Activated CD4-positive, CD25-positive, alpha-beta regulatory T cell treated with anti-CD3 and anti-CD28 coated beads, Interleukin-2, amount 50 U/mL, for 16 hours (primary cell): ENCODE measurements around the gene MAP2K5.

Source experiments
- DNase-seq: peaks from one replicate; pipeline ENCODE4 v3.0.0-alpha.2; 2020; ENCODE audit warnings: low read depth, low spot score

MAP2K5 gene

DNA sequence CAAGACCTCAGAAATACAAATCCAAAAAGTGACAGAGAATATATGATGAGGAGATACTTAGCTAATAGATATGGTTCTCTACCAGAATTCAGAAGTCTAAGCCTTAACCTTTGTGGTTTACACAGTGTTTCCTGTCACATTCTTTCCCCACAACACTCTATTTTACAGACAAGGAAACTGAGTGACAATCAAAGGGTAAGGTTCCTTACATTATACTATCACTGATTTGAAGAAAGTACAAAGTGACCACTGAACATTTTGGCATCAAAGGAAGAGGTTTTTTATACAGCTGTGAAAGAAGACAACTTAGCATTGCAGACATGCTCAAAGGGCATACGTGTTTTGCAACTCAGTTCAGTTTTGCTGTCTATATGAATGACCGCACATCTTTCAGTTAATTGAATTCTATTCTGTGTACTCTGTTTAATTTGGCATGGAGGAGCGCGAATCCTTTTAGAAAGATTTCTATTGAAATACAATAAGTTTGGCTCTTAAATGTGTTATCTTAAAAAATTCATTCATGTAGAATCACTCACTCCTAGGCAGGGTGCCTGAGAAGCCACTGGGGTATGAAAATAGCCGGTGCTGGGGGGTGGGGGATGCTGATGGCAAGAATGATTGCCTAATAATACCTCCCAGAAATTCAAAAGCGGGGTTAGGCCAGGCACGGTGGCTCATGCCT lies 216.3 kb downstream of the MAP2K5 start:
- DNase-seq: no peak

DNA sequence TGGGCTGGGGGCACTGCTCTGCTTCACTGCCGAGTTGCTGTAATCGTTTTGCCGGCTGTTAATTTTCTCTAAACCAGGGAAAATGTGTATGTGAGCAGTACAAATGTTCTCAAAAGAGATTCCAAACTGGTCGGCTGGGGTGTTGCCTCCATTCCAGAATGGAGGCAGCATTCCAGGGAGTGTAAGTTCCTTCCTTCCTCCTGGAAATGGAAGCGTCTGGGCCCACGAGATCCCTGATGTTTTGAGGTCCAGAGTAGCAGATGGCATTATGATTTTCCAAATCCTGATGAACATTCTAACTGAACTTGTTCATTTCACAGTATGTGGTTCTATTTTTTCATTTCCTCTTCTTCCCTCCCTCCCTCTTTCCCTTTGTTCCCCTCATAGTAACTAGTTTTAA lies 218.4 kb downstream of the MAP2K5 start:
- DNase-seq: no peak

GRCh38 chr15:67761343-67761742 lies 218.8 kb downstream of the MAP2K5 start:
- no peak for DNase-seq

GRCh38 chr15:67762610-67763368 lies 220.3 kb downstream of the MAP2K5 start:
- DNase-seq: no peak

- no peak for DNase-seq
Measured at GRCh38 chr15:67765701-67766100, 223.2 kb downstream of the MAP2K5 start.

GRCh38 chr15:67766968-67767367 lies 224.5 kb downstream of the MAP2K5 start:
- DNase-seq: no peak

GRCh38 chr15:67768313-67768977 lies 225.9 kb downstream of the MAP2K5 start:
- DNase-seq: no peak

DNA sequence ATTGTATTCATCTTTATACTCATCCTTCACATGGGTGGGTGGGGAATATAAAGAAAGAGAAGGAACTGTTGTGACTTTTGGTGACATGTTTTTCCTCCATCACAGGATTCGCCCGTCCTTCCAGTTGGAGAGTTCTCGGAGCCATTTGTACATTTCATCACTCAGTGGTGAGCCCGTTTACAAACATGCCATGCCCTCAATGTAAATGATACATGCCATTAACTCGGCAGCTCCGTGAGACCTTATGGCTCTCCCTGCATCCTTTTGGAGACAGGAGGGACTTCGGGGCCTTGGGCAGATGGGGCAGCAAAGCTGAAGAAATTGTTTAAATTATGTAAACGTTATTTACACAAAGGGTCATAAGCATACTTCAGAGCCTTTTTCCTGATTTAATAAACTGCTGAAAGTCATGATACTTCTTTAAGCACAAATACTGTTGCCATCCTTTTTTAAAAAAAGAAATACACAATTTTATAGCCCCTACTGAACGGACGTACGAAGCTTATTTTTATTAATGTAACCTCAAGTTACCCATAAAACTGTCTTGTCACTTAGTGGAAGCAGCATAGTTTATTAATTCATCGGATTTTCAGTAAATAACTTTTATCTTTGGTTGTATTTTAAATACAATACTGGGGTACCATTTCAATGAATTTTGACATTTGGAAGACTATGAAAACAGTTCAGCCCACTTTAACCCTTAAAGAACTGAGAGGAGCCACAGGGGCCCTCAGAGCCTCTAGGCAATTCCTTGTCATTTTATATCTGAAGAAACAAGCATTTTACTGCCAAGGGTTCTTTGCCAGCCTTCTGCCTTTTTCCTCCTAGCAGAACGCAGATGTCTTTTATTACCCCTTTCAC lies 227.2 kb downstream of the MAP2K5 start:
- no peak for DNase-seq

GRCh38 chr15:67770358-67770628 lies 227.8 kb downstream of the MAP2K5 start:
- DNase-seq: no peak

GRCh38 chr15:67771189-67771800 lies 228.8 kb downstream of the MAP2K5 start:
- no peak for DNase-seq

DNA sequence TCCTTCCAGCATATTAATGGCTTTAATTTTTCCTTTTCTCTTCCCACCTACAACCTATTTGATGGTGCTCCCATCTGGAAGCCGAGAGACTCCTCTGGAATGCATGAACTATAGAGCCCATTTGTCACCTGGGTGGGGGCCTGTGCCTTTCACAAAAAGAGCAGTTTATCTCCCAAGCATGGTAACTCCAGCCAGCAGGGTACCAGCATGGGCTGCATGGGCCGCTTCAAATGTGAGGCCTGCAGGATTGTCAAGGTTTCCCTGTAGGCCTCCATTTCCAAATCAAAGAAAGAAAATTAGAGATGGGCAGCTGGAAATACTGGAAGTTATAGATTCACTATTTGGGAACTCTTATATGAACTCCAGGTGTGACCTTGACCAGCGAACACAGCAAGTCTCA lies 232.1 kb downstream of the MAP2K5 start:
- DNase-seq: no peak

GRCh38 chr15:67775250-67775649 lies 232.7 kb downstream of the MAP2K5 start:
- DNase-seq: no peak

- DNase-seq: no peak
Measured at GRCh38 chr15:67775998-67776397, 233.5 kb downstream of the MAP2K5 start.

- DNase-seq: no peak
Measured at GRCh38 chr15:67776600-67776999, 234.1 kb downstream of the MAP2K5 start.

DNA sequence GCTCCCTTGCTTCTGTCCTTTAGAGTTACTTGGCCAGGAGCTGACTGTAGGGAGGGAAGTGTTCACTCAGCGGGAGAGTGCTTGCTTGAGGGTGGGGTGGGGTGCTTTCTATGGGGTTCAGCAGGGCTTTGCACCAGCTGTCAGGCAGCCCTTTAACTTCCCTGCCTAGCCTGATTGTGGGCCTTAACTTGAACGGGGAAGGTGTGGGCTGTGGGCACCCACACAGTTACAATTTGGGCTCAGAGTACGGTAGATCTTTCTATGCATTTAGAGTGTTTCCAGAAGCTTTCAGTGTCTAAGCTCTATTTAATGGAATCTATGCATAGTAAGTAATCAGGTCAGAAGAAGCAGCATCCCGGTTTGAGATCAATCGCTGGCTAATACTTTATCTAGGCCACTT lies 234.6 kb downstream of the MAP2K5 start:
- no peak for DNase-seq

- no peak for DNase-seq
Measured at GRCh38 chr15:67777773-67778172, 235.3 kb downstream of the MAP2K5 start.

- DNase-seq: no peak
Measured at GRCh38 chr15:67778968-67779548, 236.6 kb downstream of the MAP2K5 start.

- no peak for DNase-seq
Measured at GRCh38 chr15:67779549-67780111, 237.1 kb downstream of the MAP2K5 start.

DNA sequence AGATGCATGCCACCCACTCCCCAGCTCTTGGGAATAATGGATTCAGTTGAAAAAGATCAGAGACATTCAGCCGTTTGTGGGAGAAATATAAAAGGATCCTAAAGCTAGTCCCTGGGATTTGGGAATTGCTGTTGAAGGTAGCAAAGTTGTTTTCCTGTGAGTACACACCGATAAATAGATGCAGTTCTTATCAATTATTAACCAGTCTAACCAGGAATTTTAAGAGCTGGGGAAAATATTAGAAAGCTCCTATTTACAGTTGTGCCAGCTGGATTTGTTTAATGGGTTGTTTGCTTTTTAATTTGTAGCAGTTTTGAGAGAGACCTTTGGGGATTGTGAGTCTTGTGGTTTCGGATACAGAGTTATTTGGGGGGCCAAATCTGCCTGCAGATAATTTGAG lies 238.6 kb downstream of the MAP2K5 start:
- no peak for DNase-seq

- DNase-seq: no peak
Measured at GRCh38 chr15:67781907-67782690, 239.6 kb downstream of the MAP2K5 start.
